Loucy (cell line): ENCODE results near the gene PPP1R16B.

Source experiments
- EZH2phosphoT487 ChIP-seq: fragments of 200-600 bp; IDR thresholded peaks from 2 replicates; pipeline ENCODE4 v1.6.1; 2018; ENCODE audit warnings: antibody characterized with exemption, mild to moderate bottlenecking, moderate library complexity, borderline replicate concordance
- TF ChIP-seq, protein P1 (sequence below): fragments of 200-600 bp; sonication (generic); conservative IDR thresholded peaks from 2 replicates; pipeline ENCODE4 v1.5.1; 2014; ENCODE audit warnings: mild to moderate bottlenecking, antibody characterized with exemption, low read length

DNA sequence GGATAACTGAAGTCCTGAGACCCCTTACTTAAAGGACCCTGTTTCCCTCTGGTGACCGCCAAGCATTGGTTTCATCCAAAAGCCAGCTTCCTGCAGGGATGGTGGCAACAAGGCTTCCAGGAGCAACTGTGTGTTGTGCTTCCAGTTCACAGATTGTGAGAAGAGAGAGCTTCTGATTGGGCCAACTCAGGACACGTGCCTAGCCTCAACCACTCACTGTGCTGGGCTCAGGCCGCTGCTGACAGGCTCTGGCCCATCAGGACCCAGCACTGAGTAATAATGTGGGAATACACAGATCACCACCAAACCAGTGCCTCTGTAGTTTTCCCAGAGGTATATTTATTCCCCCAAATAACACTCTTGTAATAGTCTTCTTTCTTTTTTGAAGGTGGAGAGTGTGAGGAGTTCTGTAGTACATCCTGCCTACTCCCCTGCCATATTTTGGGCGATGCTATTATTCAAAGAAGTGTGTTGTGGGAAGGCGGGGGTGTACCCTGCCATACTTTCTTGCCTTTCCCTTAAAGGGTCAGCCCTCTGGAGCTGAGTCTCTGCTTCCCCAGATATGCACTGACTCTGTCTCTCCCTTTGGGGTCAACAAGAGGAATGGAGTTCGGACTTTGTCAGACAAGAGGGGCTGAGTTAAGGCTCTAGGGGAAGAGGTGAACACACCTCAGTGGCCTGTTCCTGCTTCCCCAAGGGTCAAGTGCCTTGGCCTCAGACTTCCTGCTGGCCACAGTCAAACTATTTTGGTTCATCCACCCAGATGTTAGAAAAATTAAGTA, 23.2 kb downstream of the PPP1R16B start:
- TF ChIP-seq, protein P1, sequence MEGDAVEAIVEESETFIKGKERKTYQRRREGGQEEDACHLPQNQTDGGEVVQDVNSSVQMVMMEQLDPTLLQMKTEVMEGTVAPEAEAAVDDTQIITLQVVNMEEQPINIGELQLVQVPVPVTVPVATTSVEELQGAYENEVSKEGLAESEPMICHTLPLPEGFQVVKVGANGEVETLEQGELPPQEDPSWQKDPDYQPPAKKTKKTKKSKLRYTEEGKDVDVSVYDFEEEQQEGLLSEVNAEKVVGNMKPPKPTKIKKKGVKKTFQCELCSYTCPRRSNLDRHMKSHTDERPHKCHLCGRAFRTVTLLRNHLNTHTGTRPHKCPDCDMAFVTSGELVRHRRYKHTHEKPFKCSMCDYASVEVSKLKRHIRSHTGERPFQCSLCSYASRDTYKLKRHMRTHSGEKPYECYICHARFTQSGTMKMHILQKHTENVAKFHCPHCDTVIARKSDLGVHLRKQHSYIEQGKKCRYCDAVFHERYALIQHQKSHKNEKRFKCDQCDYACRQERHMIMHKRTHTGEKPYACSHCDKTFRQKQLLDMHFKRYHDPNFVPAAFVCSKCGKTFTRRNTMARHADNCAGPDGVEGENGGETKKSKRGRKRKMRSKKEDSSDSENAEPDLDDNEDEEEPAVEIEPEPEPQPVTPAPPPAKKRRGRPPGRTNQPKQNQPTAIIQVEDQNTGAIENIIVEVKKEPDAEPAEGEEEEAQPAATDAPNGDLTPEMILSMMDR, result no peak
- no peak for TF ChIP-seq EZH2phosphoT487
